GM10248 (cell line): ENCODE results near the gene PPP5C.
"Not testable (repeated sequence)": the region's sequence is repeated elsewhere in the genome, so short reads cannot be mapped to it uniquely, and the experiment has no call there.

Experiments
- CTCF ChIA-PET: fragments of 300-600 bp; sonication (Branson Sonifier 250); formaldehyde crosslinking; extraction: SDS; loops from one replicate; lab custom pipeline; 2021; ENCODE audit warnings: antibody characterized with exemption; lab: Yijun Ruan, JAX
- POLR2A ChIA-PET: fragments of 350-650 bp; sonication (Branson Sonifier 250); formaldehyde crosslinking; extraction: SDS; loops from one replicate; lab custom pipeline; 2020; ENCODE audit warnings: antibody characterized with exemption; lab: Yijun Ruan, JAX
- DNase-seq: peaks from one replicate; pipeline ENCODE4 v3.0.0; 2012; ENCODE audit errors: extremely low spot score
- CTCF ChIP-seq: IDR thresholded peaks from 2 replicates; pipeline ENCODE4 v1.5.1; 2012; ENCODE audit warnings: mild to moderate bottlenecking, low read depth; ENCODE audit errors: extremely low read depth, missing control alignments, control extremely low read depth

The PPP5C gene

DNA sequence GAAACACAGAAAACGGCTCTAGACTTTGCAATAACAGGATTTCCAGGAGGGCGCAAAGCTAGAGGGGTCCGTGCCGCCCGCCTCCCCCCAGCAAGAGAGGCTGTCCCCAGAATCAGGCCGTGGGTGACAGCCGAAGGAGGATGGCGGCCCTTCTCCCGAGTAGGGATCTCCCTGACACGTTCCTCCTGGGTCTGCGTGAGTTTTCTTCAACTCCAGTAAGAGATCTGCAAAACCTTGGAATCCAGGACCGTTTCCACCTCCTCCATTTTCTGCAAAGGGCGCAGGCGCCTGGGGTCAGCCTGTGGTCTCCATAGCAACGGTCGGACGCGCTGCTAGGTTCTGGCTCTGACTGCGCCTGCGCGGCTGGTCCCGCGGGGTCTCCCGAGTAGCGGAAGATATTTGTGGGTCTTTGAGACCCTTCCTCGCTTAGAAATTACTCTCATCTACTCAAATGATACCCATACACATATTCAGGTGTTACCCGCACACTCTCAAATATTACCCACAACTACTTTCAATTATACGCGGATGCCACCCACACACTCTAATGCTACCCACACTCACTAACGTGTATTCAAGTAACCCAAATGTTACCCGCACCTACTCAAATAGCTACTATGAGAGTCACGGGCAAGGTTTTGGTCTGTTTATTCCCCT is 79.7 kb downstream of the PPP5C start:
- TF ChIP-seq CTCF = no peak
- CTCF ChIA-PET = interaction anchor here (1.3 kb wide), 1 partner anchor 11 kb away, joined by 3 read pairs; no protein-coding TSS in a partner anchor
- POLR2A ChIA-PET = no interaction called here
- no peak for DNase-seq

DNA sequence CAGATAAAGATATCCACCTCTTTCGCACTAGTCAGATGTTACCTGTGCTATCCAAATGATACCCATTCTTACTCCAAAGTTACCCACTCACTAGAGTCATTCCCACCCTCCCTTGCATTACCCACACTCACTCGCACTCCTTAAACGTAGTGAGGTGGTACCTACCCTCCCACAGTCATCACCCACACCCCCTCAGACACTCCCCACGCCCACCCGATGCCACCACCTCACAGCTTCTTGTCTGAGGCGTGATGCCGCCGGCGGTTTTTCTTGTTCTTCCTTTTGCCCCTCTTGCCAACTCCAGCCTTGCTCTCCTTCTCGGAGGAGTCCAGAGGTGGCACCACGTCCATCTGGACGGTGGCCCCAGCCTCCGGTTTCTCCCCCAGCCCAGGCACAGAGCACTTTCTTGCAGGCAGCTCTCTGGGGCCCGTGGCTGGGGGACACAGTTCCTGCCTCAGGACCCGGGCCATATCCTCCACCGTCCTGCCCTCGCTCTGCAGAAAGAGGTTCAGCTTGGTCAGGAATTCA is 80.7 kb downstream of the PPP5C start:
- DNase-seq = no peak
- ChIA-PET CTCF (interaction anchor here (1.3 to 1.4 kb wide), 2 partner anchors 12 to 24 kb away, joined by 3 read pairs; no protein-coding TSS in a partner anchor), POLR2A (no interaction called here)
- no peak for TF ChIP-seq CTCF

GRCh38 chr19:46428239-46429135 is 81.6 kb downstream of the PPP5C start, which contains the start of gene PNMA8C:
Gene PNMA8C, minus strand, starts transcription at chr19:46428936. Its CDS starts 577 bp downstream, at chr19:46428359.
- ChIA-PET POLR2A (no interaction called here), CTCF (interaction anchor here (1.4 kb wide), 1 partner anchor 25 kb away, joined by 3 read pairs; no protein-coding TSS in a partner anchor)
- no peak for DNase-seq
- no peak for TF ChIP-seq CTCF

- TF ChIP-seq CTCF = no peak
Observed at GRCh38 chr19:46429999-46430398, 83.1 kb downstream of the PPP5C start.

DNA sequence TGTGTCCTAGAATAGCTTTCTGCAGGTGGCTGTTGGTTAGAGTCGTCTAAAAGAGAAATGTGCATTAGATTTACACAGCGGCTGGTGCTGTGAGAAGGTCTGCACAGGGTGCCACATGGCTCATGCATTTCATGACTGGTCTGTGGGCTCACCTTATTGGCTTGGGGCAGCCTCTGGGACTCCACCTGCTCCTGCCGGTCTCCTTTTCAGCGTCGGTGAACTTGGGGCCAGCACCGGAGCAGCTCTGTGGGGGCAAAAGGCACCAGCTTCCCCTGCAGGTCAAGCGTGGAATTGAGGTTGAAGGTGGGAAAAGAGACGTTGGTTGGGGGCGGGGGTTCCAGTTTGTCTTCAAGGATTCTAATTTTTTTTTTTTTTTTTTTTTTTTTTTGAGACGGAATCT is 84.9 kb downstream of the PPP5C start:
- no peak for TF ChIP-seq CTCF
- POLR2A ChIA-PET = no interaction called here
- CTCF ChIA-PET = no interaction called here
- no peak for DNase-seq

More at GRCh38 chr19:46429999-46430398, 83.1 kb downstream of the PPP5C start:
- CTCF ChIA-PET = no interaction called here
- no peak for DNase-seq
- POLR2A ChIA-PET = no interaction called here

- ChIA-PET CTCF (interaction anchor here (1.1 to 1.7 kb wide), 2 partner anchors 32 to 41 kb away, joined by 3 to 4 read pairs; no protein-coding TSS in a partner anchor), POLR2A (interaction anchor here (0.7 kb wide), 1 partner anchor 213 kb away, joined by 3 read pairs; no protein-coding TSS in a partner anchor)
- not testable (repeated sequence) for DNase-seq
Observed at GRCh38 chr19:46433470-46433869, 86.6 kb downstream of the PPP5C start.
